ENCODE measurements around the gene PODXL2. TPM values are rescaled to one million over a fixed set of nuclear protein-coding genes. Genes with fewer than 3 reads are reported as not detected.

Gene PODXL2
- total RNA-seq, 1 experiment from 2014 or later: 15.3 TPM

DNA sequence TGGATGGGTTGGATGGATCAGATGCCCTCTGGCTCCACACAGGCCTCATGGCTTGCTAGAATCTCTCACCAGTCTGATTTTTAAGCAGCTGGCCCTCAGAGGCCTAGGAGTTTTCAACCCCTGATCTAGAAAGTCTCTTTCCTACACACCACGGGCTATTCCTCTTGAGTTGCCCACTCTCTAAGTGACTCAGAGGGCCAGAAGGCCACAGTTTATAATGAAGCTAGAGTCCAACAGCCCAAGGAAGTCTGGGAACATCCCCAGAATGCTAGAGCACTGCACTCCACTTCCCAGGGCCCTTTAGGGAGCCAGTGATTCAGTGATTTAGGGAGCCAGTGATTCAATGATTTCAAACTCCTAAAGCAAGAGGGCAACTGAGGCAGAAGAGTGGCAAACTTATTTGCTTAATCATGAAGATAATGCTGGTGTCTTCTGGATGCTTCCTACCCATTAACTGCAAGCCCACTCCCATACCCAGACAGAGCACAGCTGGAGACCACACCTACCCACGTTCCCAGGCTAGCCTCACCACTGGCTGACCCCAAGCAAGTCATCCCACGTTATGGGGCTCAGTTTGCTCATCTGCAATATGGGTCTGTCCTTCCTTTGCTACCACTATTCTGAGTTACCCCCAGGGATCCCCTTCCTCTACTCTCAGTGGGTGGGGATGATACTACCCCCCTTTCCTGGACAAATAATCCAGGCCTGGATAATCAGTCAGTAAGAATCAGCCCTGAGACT lies 80.5 kb downstream of the PODXL2 start:
- no peak for ATAC-seq
- CTCF ChIA-PET: interaction anchor here (0.5 kb wide), 1 partner anchor 917 kb away, joined by 3 read pairs; no protein-coding TSS in a partner anchor
- H3K36me3 ChIP-seq (ENCODE audit: control insufficient read depth, insufficient read depth, low read length): no peaks in the 10 kb centered on the region
- H3K4me3 ChIP-seq (ENCODE audit: low read depth in 2 of 2, low read length in 2 of 2): no peak overlapping the region
- intact Hi-C loops (cut with micrococcal nuclease; ENCODE audit: unreplicated experiment): no loop called here
- in situ Hi-C loops (cut with HindIII; ENCODE audit: low pct_unique_long_range_greater_than_20kb, low sequenced_read_pairs): no loop called here
- no peak overlapping the region for H3K27ac ChIP-seq (ENCODE audit: low read length)
- H3K27me3 ChIP-seq (ENCODE audit: control insufficient read depth, insufficient read depth, low read length): no peaks in the 10 kb centered on the region
- H3K9me3 ChIP-seq (ENCODE audit: control insufficient read depth, insufficient read depth, low read depth, low read length): no peaks in the 10 kb centered on the region
- TF ChIP-seq, protein P1, sequence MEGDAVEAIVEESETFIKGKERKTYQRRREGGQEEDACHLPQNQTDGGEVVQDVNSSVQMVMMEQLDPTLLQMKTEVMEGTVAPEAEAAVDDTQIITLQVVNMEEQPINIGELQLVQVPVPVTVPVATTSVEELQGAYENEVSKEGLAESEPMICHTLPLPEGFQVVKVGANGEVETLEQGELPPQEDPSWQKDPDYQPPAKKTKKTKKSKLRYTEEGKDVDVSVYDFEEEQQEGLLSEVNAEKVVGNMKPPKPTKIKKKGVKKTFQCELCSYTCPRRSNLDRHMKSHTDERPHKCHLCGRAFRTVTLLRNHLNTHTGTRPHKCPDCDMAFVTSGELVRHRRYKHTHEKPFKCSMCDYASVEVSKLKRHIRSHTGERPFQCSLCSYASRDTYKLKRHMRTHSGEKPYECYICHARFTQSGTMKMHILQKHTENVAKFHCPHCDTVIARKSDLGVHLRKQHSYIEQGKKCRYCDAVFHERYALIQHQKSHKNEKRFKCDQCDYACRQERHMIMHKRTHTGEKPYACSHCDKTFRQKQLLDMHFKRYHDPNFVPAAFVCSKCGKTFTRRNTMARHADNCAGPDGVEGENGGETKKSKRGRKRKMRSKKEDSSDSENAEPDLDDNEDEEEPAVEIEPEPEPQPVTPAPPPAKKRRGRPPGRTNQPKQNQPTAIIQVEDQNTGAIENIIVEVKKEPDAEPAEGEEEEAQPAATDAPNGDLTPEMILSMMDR (IDR thresholded peaks at IDR 0.05): no peak
- no peak for TF ChIP-seq TCF7L2 (IDR thresholded peaks at IDR 0.05; ENCODE audit: low read depth, low read length)
- TF ChIP-seq POLR2AphosphoS5 (IDR thresholded peaks at IDR 0.05; ENCODE audit: low read depth, low read length): no peak
- TF ChIP-seq REST (IDR thresholded peaks at IDR 0.05; ENCODE audit: insufficient read depth in 1 of 2, low read depth in 2 of 2, low read length in 1 of 2): no peak
- POLR2A ChIA-PET: no interaction called here
- H3K4me1 ChIP-seq (ENCODE audit: control insufficient read depth, insufficient read depth, low read length): no peaks in the 10 kb centered on the region
- DNase-seq (ENCODE audit: low read depth, low spot score): no peak
- BruUV-seq (replicated peaks): no TSS peak

DNA sequence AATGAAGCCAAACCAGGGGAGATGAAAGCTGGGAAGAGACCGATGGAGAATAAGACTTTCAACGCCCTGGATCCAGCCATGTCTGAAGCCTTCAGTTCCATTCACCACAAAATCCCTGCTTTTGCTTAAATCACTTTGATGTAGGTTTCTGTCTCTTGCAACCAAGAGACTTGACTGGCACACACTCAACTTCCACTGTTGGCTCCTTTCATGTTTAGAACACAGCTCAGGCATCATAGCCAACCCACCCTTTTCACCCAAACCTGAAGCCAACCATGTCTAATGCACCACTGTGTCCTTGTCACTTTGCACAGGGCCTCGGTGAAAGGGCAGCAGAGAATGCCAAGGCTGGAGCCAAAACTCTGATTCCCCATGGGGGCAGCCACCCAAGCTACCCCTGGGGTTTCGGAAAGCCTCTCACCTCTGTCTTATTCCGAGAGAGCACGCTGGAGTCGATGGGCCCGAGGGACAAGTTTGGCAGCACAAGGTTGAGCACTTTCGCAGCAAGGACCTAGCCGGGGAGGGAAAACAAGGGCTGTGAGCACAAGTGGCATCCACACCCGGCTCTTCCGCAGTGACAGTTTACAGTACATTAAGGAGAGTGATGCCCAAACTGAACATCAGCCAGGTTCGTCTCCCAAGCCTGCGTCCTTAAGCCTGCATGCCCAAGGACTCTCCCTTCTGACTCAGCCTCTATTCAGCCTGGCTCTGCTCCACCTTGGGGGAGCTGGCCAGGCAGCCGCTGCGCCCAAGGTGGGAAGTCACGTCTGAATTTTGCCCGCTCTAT lies 81.4 kb downstream of the PODXL2 start:
- ChIA-PET POLR2A (no interaction called here), CTCF (no interaction called here)
- ATAC-seq (no peak), DNase-seq (ENCODE audit: low read depth, low spot score) (no peak)
- no TSS peak for BruUV-seq (replicated peaks)
- no peaks in the 10 kb centered on the region for H3K9me3 ChIP-seq (ENCODE audit: control insufficient read depth, insufficient read depth, low read depth, low read length)
- intact Hi-C loops (cut with micrococcal nuclease; ENCODE audit: unreplicated experiment): no loop called here
- no peaks in the 10 kb centered on the region for H3K27me3 ChIP-seq (ENCODE audit: control insufficient read depth, insufficient read depth, low read length)
- H3K27ac ChIP-seq (ENCODE audit: low read length): no peak overlapping the region
- H3K4me3 ChIP-seq (ENCODE audit: low read depth in 2 of 2, low read length in 2 of 2): no peak overlapping the region
- in situ Hi-C loops (cut with HindIII; ENCODE audit: low pct_unique_long_range_greater_than_20kb, low sequenced_read_pairs): no loop called here
- no peaks in the 10 kb centered on the region for H3K4me1 ChIP-seq (ENCODE audit: control insufficient read depth, insufficient read depth, low read length)
- TF ChIP-seq TCF7L2 (IDR thresholded peaks at IDR 0.05; ENCODE audit: low read depth, low read length) (no peak), SIN3A (IDR thresholded peaks at IDR 0.05; ENCODE audit: borderline replicate concordance, insufficient read depth, low read depth, low read length) (no peak), POLR2AphosphoS5 (IDR thresholded peaks at IDR 0.05; ENCODE audit: low read depth, low read length) (no peak), REST (IDR thresholded peaks at IDR 0.05; ENCODE audit: insufficient read depth in 1 of 2, low read depth in 2 of 2, low read length in 1 of 2) (no peak)
- TF ChIP-seq, protein P1 (IDR thresholded peaks at IDR 0.05): no peak
- H3K36me3 ChIP-seq (ENCODE audit: control insufficient read depth, insufficient read depth, low read length): no peaks in the 10 kb centered on the region

Data from Panc1 (cell line).